SU-DHL-6 (cell line): ENCODE measurements around the gene CDC25C.

ENCODE experiments used
- H2AFZ ChIP-seq: fragments of 200-600 bp; sonication (generic); 2 replicates; pipeline ENCODE4 v1.6.1; 2014; ENCODE audit warnings: low read depth, mild to moderate bottlenecking, moderate library complexity, mixed read lengths, antibody characterized with exemption, low read length; ENCODE audit not compliant: severe bottlenecking
- H3F3A ChIP-seq: fragments of 200-600 bp; shearing (Covaris generic); 2 replicates; pipeline ENCODE4 v1.6.0; 2016; ENCODE audit warnings: antibody characterized with exemption, mild to moderate bottlenecking; ENCODE audit not compliant: insufficient read depth
- H3K27ac ChIP-seq: fragments of 200-600 bp; sonication (generic); 2 replicates; pipeline ENCODE4 v1.5.1; 2016; ENCODE audit warnings: low read depth, mild to moderate bottlenecking, low read length, moderate library complexity, mixed read lengths
- H3K27me3 ChIP-seq: fragments of 200-600 bp; sonication (generic), shearing (Covaris generic); 2 replicates; pipeline ENCODE4 v1.6.0; 2014; ENCODE audit warnings: mild to moderate bottlenecking, low read length
- H3K36me3 ChIP-seq: fragments of 200-600 bp; sonication (generic); 2 replicates; pipeline ENCODE4 v1.6.1; 2014; ENCODE audit warnings: mild to moderate bottlenecking, low read length, mixed read lengths
- H3K4me2 ChIP-seq: fragments of 300-600, 200-600 bp; shearing (Covaris generic), sonication (generic); 2 replicates; pipeline ENCODE4 v1.6.0; 2014; ENCODE audit warnings: low read length, low read depth, mild to moderate bottlenecking; ENCODE audit not compliant: poor library complexity, severe bottlenecking
- H3K4me3 ChIP-seq: fragments of 200-600 bp; sonication (generic); 2 replicates; pipeline ENCODE4 v1.5.1; 2014; ENCODE audit warnings: antibody characterized with exemption, low read length, mild to moderate bottlenecking, mixed read lengths; ENCODE audit not compliant: insufficient read depth, poor library complexity, severe bottlenecking
- H3K79me2 ChIP-seq: fragments of 200-600 bp; sonication (generic); 2 replicates; pipeline ENCODE4 v1.6.1; 2014; ENCODE audit warnings: mild to moderate bottlenecking, low read length, moderate library complexity; ENCODE audit not compliant: insufficient read depth
- H3K9ac ChIP-seq: fragments of 200-600 bp; sonication (generic); 2 replicates; pipeline ENCODE4 v1.7.0; 2014; ENCODE audit warnings: mild to moderate bottlenecking, low read length
- H3K9me2 ChIP-seq: fragments of 200-600 bp; sonication (generic); replicated peaks from 2 replicates; pipeline ENCODE4 v1.6.1; 2014; ENCODE audit warnings: low read length; ENCODE audit not compliant: insufficient read depth
- H3K9me3 ChIP-seq: fragments of 200-600 bp; sonication (generic); 2 replicates; pipeline ENCODE4 v1.6.1; 2014; ENCODE audit warnings: low read length, mixed read lengths; ENCODE audit not compliant: insufficient read depth
- H4K20me1 ChIP-seq: fragments of 200-600 bp; sonication (generic); 2 replicates; pipeline ENCODE4 v1.6.1; 2014; ENCODE audit warnings: low read depth, mild to moderate bottlenecking, antibody characterized with exemption, low read length, moderate library complexity, mixed read lengths
- EZH2phosphoT487 ChIP-seq: fragments of 200-600 bp; sonication (generic), shearing (Covaris generic); conservative IDR thresholded peaks from 2 replicates; pipeline ENCODE4 v1.6.1; 2018; ENCODE audit warnings: mild to moderate bottlenecking, antibody characterized with exemption, low read length, moderate library complexity, mixed read lengths
- TF ChIP-seq, protein P1 (sequence below): fragments of 200-600 bp; sonication (generic); IDR thresholded peaks from one replicate; pipeline ENCODE4 v1.5.1; 2017; ENCODE audit warnings: antibody characterized with exemption, mild to moderate bottlenecking, low read length, moderate library complexity; ENCODE audit not compliant: insufficient read depth, poor library complexity, severe bottlenecking

Gene CDC25C

DNA sequence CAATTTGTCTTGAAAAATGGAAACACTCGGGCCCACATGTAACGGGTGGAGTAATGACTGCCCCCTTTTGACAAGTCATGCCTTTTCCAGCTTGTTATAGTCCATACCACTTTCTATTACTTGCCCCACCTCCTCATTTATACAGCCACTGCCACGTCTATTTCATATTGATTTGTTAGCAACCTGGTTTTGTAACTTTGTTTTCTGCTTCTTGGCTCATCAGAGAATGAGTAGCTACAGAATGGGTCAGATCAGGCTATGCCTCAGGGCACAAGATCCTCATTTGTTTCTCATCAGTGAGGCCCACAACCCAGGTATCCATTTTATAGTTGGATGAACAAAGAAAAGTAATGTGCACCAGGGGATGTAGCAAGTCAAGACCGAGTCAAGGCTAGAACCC is 58.9 kb downstream of the CDC25C start:
- H3F3A ChIP-seq, result no peaks in the 10 kb centered on the region
- no peak overlapping the region for H3K4me3 ChIP-seq
- H4K20me1 ChIP-seq, result no peaks in the 10 kb centered on the region
- no peaks in the 10 kb centered on the region for H3K9me2 ChIP-seq
- no peaks in the 10 kb centered on the region for H3K79me2 ChIP-seq
- H3K4me2 ChIP-seq, result no peak overlapping the region
- no peak for TF ChIP-seq EZH2phosphoT487
- TF ChIP-seq, protein P1, sequence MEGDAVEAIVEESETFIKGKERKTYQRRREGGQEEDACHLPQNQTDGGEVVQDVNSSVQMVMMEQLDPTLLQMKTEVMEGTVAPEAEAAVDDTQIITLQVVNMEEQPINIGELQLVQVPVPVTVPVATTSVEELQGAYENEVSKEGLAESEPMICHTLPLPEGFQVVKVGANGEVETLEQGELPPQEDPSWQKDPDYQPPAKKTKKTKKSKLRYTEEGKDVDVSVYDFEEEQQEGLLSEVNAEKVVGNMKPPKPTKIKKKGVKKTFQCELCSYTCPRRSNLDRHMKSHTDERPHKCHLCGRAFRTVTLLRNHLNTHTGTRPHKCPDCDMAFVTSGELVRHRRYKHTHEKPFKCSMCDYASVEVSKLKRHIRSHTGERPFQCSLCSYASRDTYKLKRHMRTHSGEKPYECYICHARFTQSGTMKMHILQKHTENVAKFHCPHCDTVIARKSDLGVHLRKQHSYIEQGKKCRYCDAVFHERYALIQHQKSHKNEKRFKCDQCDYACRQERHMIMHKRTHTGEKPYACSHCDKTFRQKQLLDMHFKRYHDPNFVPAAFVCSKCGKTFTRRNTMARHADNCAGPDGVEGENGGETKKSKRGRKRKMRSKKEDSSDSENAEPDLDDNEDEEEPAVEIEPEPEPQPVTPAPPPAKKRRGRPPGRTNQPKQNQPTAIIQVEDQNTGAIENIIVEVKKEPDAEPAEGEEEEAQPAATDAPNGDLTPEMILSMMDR, result no peak
- no peak overlapping the region for H2AFZ ChIP-seq
- H3K27ac ChIP-seq, result no peak overlapping the region
- H3K27me3 ChIP-seq, result no peaks in the 10 kb centered on the region
- H3K9me3 ChIP-seq, result no peaks in the 10 kb centered on the region
- H3K36me3 ChIP-seq, result no peaks in the 10 kb centered on the region
- no peak overlapping the region for H3K9ac ChIP-seq

DNA sequence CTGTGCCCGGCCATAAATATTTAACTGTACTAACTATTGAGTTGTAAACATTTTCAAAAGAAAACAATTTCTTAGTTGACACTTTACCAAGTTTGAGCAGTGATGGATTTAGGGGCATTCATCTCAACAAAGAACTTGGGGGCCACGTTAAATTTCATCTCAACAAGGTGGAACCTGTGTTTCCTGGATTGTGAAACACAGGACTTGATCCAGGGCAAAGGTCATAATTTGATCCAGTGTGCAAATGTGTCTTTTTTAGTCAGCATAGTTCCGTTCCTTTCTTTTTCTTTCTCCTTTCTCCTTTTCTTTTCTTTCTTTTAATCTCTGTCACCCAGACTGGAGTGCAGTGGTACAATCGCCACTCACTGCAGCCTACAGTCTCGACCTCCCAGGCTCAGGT is 60.3 kb downstream of the CDC25C start:
- H3K27me3 ChIP-seq, result no peaks in the 10 kb centered on the region
- H3K4me3 ChIP-seq, result no peak overlapping the region
- no peak overlapping the region for H2AFZ ChIP-seq
- no peak for TF ChIP-seq EZH2phosphoT487
- TF ChIP-seq, protein P1, result no peak
- H3K9me2 ChIP-seq, result no peaks in the 10 kb centered on the region
- H3K4me2 ChIP-seq, result no peak overlapping the region
- no peaks in the 10 kb centered on the region for H3F3A ChIP-seq
- no peaks in the 10 kb centered on the region for H3K36me3 ChIP-seq
- H3K79me2 ChIP-seq, result no peaks in the 10 kb centered on the region
- H4K20me1 ChIP-seq, result no peaks in the 10 kb centered on the region
- no peak overlapping the region for H3K9ac ChIP-seq
- no peak overlapping the region for H3K27ac ChIP-seq
- no peaks in the 10 kb centered on the region for H3K9me3 ChIP-seq

DNA sequence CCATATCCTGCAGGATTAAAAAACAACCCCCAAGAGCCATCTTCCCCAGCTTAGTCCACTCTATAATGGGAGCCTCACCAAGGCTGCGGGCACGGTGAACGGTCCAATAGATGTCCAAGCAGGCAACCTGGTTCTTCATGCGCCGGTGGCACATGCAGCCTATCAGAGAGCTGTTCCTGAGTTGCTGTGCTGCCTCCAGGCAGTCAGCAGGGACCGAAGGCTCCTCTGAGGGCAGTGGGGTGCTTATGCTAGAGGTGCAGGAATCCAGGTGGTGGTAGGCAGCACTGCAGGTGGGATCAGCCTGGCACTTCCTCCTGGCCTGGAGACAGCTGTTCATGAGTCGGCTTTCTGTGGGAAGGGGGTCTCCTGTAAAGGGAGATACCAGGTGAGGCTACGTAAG is 67.4 kb downstream of the CDC25C start:
- H3K27ac ChIP-seq, result no peak overlapping the region

More for the DNA sequence above, 67.4 kb downstream of the CDC25C start:
- no peaks in the 10 kb centered on the region for H4K20me1 ChIP-seq
- no peak overlapping the region for H2AFZ ChIP-seq
- no peaks in the 10 kb centered on the region for H3K9me2 ChIP-seq
- H3F3A ChIP-seq, result no peaks in the 10 kb centered on the region
- no peak overlapping the region for H3K4me2 ChIP-seq
- H3K9ac ChIP-seq, result no peak overlapping the region
- H3K79me2 ChIP-seq, result no peaks in the 10 kb centered on the region
- H3K36me3 ChIP-seq, result no peaks in the 10 kb centered on the region
- TF ChIP-seq, protein P1, result no peak
- TF ChIP-seq EZH2phosphoT487, result no peak
- no peaks in the 10 kb centered on the region for H3K27me3 ChIP-seq
- H3K4me3 ChIP-seq, result no peak overlapping the region
- H3K9me3 ChIP-seq, result no peaks in the 10 kb centered on the region
